HG02571 (cell line): ENCODE data around the gene KRTAP5-10.
"Not testable (repeated sequence)": the region's sequence is repeated elsewhere in the genome, so short reads cannot be mapped to it uniquely, and the experiment has no call there.

Experiments
- ATAC-seq: cut with Tn5 transposase; IDR thresholded peaks from one replicate; pipeline ENCODE4 v1.9.1; 2021; ENCODE audit warnings: mild to moderate bottlenecking, moderate library complexity; ENCODE audit not compliant: unreplicated experiment

The KRTAP5-10 gene, protein sequence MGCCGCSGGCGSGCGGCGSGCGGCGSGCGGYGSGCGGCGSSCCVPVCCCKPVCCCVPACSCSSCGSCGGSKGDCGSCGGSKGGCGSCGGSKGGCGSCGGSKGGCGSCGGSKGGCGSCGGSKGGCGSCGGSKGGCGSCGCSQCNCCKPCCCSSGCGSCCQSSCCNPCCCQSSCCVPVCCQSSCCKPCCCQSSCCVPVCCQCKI

DNA sequence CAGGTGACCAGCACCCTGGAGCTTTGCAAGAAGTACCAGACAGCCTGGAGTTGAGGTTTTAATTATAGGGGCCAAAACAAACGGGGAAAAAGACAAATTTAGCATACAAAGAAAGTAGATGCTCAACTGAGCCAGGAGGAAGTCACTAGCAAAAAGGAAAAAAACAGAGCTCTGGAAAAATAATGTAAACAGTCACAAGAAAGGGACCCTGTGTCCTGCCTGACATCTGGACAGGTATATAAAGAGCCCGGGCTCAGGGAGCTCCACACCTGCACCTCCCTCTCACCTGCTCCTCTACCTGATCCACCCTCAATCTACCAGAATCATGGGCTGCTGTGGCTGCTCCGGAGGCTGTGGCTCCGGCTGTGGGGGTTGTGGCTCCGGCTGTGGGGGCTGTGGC lies at the start of gene KRTAP5-10:
KRTAP5-10 (plus strand) TSS at position 301 of the 400 bp plus-strand sequence; CDS start at position 326, 25 bp downstream.
- no peak for ATAC-seq

GRCh38 chr11:71518506-71519471 lies 46.6 kb upstream of the KRTAP5-10 start:
- no peak for ATAC-seq

GRCh38 chr11:71519546-71519945 lies 45.8 kb upstream of the KRTAP5-10 start:
- ATAC-seq, result no peak

DNA sequence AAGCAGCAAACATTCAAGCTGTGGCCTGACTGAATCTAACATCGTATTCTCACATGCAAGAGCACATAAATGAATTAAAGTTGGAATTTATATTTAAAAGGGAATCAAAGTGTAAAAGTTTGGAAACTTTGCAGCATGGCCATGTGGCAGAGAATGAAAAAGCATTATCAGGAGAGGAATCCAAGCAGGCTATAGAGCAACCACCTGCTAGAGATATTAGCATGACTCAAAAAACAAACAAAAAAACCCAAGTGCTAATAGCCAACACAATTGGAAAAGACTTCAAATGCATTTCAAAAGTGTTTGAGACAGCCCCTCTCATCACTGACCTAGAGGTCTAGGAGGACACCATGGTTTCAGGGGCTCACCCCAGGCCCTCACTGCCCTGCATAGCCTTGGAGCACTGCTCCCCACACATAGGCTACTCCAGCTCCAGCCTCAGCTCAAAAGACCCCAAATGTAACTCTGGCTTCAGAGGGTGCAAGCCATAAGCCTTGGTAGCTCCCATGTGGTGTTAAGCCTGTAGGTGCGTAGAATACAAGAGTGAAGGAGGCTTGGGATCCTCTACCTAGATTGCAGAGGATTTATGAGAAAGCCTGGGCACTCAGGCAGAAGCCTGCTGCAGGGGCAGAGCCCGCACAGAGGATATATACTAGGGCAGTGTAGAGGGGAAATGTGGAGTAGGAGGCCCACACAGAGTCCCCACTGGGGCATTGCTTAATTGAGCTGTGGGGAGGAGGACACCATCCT lies 40.0 kb upstream of the KRTAP5-10 start:
- ATAC-seq, result no peak

GRCh38 chr11:71525938-71526495 lies 39.3 kb upstream of the KRTAP5-10 start:
- ATAC-seq, result no peak

GRCh38 chr11:71526796-71527575 lies 38.4 kb upstream of the KRTAP5-10 start, which contains the start of gene KRTAP5-7:
KRTAP5-7 (plus strand) TSS chr11:71527267; CDS start chr11:71527301, 34 bp downstream.
- ATAC-seq, result not testable (repeated sequence)

GRCh38 chr11:71527576-71528210 lies 37.7 kb upstream of the KRTAP5-10 start:
- no peak for ATAC-seq

GRCh38 chr11:71530602-71531001 lies 34.8 kb upstream of the KRTAP5-10 start:
- no peak for ATAC-seq

GRCh38 chr11:71532036-71532610 lies 33.2 kb upstream of the KRTAP5-10 start:
- ATAC-seq, result no peak

GRCh38 chr11:71534711-71535608 lies 30.4 kb upstream of the KRTAP5-10 start:
- not testable (repeated sequence) for ATAC-seq

- no peak for ATAC-seq
Measured at GRCh38 chr11:71535825-71536224, 29.5 kb upstream of the KRTAP5-10 start.

DNA sequence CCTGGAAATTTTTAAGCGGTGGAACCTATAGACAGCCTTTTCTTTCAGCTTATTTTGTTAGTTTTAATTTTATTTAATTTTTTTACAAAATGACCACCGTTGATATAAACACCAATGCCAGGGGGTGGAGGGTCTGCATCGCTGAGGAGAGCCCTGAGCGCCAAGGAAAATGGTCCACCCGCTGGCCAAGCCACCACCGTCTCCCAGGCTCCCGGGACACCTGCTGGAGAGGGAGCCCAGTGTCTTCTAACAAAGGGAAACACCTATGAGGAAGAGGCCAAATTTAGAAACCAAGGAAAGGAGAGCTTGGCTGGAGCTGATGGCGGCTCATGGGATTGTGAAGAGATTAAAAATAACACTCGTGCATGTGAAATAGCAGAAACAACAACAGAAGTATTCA lies 27.8 kb upstream of the KRTAP5-10 start:
- ATAC-seq, result no peak

GRCh38 chr11:71537977-71538665 lies 27.2 kb upstream of the KRTAP5-10 start, which contains the start of gene KRTAP5-8:
KRTAP5-8 (plus strand) TSS chr11:71538025; CDS start chr11:71538056, 31 bp downstream.
- ATAC-seq, result not testable (repeated sequence)

GRCh38 chr11:71538666-71538990 lies 26.7 kb upstream of the KRTAP5-10 start:
- no peak for ATAC-seq

- no peak for ATAC-seq
Measured at GRCh38 chr11:71539017-71539416, 26.3 kb upstream of the KRTAP5-10 start.

- ATAC-seq, result not testable (repeated sequence)
Measured at GRCh38 chr11:71539971-71540370, 25.4 kb upstream of the KRTAP5-10 start.

DNA sequence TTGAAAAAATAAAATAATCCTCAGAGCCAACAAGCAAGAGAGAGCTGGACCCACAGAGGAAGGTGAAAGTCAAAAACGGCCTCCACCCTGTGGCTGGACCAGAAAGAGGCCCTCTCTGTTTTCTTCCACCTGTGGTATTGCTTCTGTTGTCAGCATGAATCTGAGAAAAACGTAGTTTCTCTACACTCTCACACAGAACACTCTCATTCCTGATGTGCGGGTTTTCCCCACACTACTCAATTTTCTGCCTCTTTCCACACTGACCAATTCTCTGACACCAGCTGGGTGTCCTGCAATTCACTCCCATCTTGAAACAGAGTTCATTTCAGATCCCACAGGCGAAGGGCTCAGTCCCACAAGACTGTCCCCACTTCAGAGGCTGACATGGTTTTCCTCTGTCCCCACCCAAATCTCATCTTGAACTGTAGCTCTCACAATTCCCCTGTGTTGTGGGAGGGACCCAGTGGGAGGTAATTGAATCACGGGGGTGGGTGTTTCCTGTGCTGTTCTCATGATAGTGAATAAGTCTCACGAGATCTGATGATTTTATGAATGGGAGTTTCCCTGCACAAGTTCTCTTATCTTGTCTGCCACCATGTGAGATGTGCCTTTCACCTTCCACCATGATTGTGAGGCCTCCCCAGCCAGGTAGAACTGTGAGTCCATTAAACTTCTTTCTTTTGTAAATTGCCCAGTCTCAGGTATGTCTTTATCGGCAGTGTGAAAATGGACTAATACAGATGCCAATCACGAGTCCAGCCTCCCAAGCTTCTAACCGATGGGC lies 24.6 kb upstream of the KRTAP5-10 start:
- not testable (repeated sequence) for ATAC-seq
